Measurements from ENCODE around the gene TYROBP.

Gene TYROBP

DNA sequence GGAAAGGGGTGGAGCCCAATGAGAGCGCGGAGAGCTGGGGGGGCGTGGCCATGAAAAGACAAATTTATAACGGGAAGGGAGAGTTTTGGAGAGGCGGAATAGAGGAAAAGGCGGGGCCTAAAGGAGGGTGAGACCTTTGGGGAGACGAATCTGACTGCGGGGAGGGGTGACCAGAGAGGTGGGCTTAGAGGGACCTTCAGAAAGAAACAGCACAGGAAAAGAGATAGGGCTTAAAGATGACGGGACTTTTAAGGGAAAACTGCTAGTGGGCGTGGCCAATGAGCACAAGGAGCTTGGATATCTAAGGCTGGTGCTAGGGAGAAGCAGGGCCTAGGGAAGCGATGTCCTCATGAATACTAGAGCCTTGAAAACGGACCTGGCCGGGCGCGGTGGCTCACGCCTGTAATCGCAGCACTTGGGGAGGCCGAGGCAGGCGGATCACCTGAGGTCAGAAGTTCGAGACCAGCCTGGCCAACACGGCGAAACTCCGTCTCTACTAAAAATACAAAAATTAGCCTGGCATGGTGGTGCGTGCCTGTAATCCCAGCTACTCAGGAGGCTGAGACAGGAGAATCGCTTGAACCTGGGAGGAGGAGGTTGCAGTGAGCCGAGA, 37.9 kb downstream of the TYROBP start:
- peak; percentile 81 for DNase-seq (ENCODE audit: low spot score)

GRCh38 chr19:35869327-35870123, 38.6 kb downstream of the TYROBP start:
- DNase-seq (ENCODE audit: low spot score): peak; percentile 90

- DNase-seq (ENCODE audit: low spot score): no peak
Observed at GRCh38 chr19:35868823-35869326, 39.2 kb downstream of the TYROBP start.

DNA sequence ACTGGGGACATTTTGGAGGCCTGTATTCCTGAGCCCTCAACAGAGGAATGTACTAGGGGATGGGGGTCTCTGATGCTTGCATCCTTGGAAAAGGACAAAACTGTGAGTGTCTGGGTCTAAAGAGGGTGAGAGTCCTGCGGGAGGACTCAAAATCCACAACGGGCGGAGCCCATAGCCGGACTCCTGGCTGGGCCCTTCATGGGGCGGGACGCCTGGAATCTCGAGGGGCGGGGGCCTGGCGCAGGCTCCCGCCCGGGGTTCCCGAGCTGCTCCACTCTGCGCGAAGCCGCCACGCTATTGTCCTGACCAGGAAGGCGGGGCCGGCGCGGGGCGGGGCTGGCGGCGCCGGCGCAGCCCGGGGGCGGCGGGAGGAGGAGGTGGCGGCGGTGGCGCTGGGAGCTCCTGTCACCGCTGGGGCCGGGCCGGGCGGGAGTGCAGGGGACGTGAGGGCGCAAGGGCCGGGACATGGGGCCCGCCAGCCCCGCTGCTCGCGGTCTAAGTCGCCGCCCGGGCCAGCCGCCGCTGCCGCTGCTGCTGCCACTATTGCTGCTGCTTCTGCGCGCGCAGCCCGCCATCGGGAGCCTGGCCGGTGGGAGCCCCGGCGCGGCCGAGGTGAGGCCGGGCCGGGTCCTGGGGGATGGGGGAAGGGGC, 39.8 kb downstream of the TYROBP start, which contains the start of gene APLP1:
Gene APLP1, plus strand, starts transcription at position 403 of the 651 bp plus-strand sequence. Its CDS starts 63 bp downstream, at position 466.
- DNase-seq (ENCODE audit: low spot score): peak; percentile 91

- DNase-seq (ENCODE audit: low spot score): no peak
Observed at GRCh38 chr19:35863018-35863417, 45.1 kb downstream of the TYROBP start.

DNA sequence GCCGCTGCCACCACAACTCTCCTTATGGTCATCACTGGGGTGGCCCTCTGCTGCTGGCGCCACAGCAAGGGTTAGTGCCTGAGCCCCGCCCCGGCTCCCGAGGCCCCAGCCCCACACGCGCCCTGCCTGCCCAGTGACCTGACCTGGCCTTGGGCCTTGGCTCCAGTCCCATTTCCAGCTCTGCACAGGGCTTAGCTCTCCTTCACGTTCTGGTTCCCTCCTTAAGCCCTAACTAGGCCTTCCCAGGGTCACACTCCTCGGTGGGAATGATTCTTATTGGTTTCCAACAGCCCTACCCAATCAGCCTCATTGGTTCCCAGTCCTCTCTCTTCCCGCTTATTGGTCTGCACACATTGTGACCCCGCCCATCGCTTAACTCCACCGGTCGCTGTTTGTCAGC, 45.6 kb downstream of the TYROBP start:
- DNase-seq (ENCODE audit: low spot score): no peak

- no peak for DNase-seq (ENCODE audit: low spot score)
Observed at GRCh38 chr19:35861640-35862160, 46.4 kb downstream of the TYROBP start.

- no peak for DNase-seq (ENCODE audit: low spot score)
Observed at GRCh38 chr19:35860818-35861639, 47.1 kb downstream of the TYROBP start.

- DNase-seq (ENCODE audit: low spot score): no peak
Observed at GRCh38 chr19:35860436-35860817, 47.7 kb downstream of the TYROBP start.

DNA sequence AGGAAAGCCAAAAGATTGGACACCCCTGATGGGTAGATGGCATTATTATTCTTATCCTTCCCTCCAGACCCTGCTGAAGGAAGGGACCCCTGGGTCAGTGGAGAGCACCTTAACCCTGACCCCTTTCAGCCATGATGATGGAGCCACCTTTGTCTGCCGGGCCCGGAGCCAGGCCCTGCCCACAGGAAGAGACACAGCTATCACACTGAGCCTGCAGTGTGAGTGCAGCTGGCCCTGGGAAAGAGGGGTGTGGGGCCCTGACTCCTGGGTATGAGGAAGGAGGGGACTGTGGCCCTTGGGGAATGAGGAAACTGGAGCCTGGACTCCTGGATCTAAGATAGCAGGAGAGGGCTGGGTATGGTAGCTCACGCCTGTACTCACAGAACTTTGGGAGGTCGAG, 48.7 kb downstream of the TYROBP start:
- no peak for DNase-seq (ENCODE audit: low spot score)

- no peak for DNase-seq (ENCODE audit: low spot score)
Observed at GRCh38 chr19:35858311-35858710, 49.8 kb downstream of the TYROBP start.

- DNase-seq (ENCODE audit: low spot score): peak; percentile 87
Observed at GRCh38 chr19:35856546-35857149, 51.4 kb downstream of the TYROBP start, which contains the start of gene KIRREL2. KIRREL2 (plus strand) TSS chr19:35856911; CDS start chr19:35857120, 209 bp downstream.
